Mammary epithelial cell (primary cell): ENCODE results near the gene ZNRF1.

ENCODE experiments used
- CTCF ChIP-seq, 2 donors: IDR thresholded peaks in 1 of 2; conservative IDR thresholded peaks in 1 of 2; 2 replicates each; pipeline ENCODE4 v1.5.1; 2011 to 2012; ENCODE audit warnings: inconsistent platforms in 2 of 2, low read length in 2 of 2, mild to moderate bottlenecking in 2 of 2, control low read depth in 1 of 2, low read depth in 1 of 2; ENCODE audit not compliant: insufficient read depth in 1 of 2; ENCODE audit errors: extremely low read depth in 1 of 2
- EZH2 ChIP-seq: IDR thresholded peaks from 2 replicates; pipeline ENCODE4 v1.6.1; 2012; ENCODE audit warnings: low read length, inconsistent platforms, borderline replicate concordance

- no peak for TF ChIP-seq EZH2
- TF ChIP-seq CTCF (conservative IDR thresholded peaks at IDR 0.05 in 1 of 2, IDR thresholded peaks at IDR 0.05 in 1 of 2; ENCODE audit: extremely low read depth in 1 of 2, insufficient read depth in 1 of 2, low read depth in 1 of 2, low read length in 2 of 2): no peak
Observed at GRCh38 chr16:75004460-75004859, 5.6 kb downstream of the ZNRF1 start.
